HCT116 (cell line): ENCODE measurements around the gene FAM227B.

Source experiments
- EGR1 ChIP-seq: IDR thresholded peaks from 2 replicates; pipeline ENCODE4 v1.6.1; 2012; ENCODE audit warnings: low read depth
- EZH2phosphoT487 ChIP-seq: fragments of 200-600 bp; IDR thresholded peaks from 2 replicates; pipeline ENCODE4 v1.6.1; 2018; ENCODE audit warnings: antibody characterized with exemption, borderline replicate concordance
- POLR2A ChIP-seq: IDR thresholded peaks from 2 replicates; pipeline ENCODE4 v1.7.0; 2011; ENCODE audit warnings: borderline replicate concordance; ENCODE audit not compliant: insufficient read depth, insufficient read length; ENCODE audit errors: extremely low read depth
- SRF ChIP-seq: IDR thresholded peaks from 2 replicates; pipeline ENCODE4 v1.6.1; 2012; ENCODE audit warnings: low read depth
- YY1 ChIP-seq: IDR thresholded peaks from 2 replicates; pipeline ENCODE4 v1.6.1; 2011; ENCODE audit warnings: low read length, low read depth, moderate library complexity, mild to moderate bottlenecking; ENCODE audit not compliant: insufficient replicate concordance; ENCODE audit errors: extremely low read depth
- TF ChIP-seq, protein P1 (sequence below), 3 experiments: fragments of 200-600 bp in 1 of 3; sonication (generic) in 1 of 3; IDR thresholded peaks in 2 of 3; conservative IDR thresholded peaks in 1 of 3; 2 replicates each; pipeline ENCODE4 v1.5.1; 2012 to 2017; ENCODE audit warnings: low read depth in 2 of 3, low read length in 2 of 3, antibody characterized with exemption in 1 of 3, borderline replicate concordance in 1 of 3, control low read depth in 1 of 3, mild to moderate bottlenecking in 1 of 3, mixed read lengths in 1 of 3, mixed run types in 1 of 3, moderate library complexity in 1 of 3; ENCODE audit not compliant: insufficient read depth in 1 of 3
- TF ChIP-seq, protein P2 (sequence below): IDR thresholded peaks from 2 replicates; pipeline ENCODE4 v1.6.1; 2012
- TF ChIP-seq, protein P3 (sequence below): IDR thresholded peaks from 2 replicates; pipeline ENCODE4 v1.6.1; 2011; ENCODE audit warnings: mild to moderate bottlenecking, low read length, moderate library complexity; ENCODE audit not compliant: insufficient replicate concordance; ENCODE audit errors: extremely low read depth

DNA sequence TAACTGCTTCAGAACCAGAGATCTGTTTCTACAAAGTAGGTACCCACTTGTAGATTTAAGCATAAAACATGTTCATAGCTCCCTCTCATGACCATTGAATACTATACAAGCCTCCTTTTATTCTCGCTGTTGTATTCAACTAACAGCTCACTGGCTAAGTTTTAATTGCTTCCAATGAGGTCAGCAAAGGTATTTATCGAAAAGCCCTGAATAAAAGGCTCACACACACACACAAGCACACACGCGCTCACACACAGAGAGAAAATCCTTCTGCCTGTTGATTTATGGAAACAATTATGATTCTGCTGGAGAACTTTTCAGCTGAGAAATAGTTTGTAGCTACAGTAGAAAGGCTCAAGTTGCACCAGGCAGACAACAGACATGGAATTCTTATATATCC, 197.6 kb downstream of the FAM227B start, which contains the start of gene FGF7:
- TF ChIP-seq, protein P1, sequence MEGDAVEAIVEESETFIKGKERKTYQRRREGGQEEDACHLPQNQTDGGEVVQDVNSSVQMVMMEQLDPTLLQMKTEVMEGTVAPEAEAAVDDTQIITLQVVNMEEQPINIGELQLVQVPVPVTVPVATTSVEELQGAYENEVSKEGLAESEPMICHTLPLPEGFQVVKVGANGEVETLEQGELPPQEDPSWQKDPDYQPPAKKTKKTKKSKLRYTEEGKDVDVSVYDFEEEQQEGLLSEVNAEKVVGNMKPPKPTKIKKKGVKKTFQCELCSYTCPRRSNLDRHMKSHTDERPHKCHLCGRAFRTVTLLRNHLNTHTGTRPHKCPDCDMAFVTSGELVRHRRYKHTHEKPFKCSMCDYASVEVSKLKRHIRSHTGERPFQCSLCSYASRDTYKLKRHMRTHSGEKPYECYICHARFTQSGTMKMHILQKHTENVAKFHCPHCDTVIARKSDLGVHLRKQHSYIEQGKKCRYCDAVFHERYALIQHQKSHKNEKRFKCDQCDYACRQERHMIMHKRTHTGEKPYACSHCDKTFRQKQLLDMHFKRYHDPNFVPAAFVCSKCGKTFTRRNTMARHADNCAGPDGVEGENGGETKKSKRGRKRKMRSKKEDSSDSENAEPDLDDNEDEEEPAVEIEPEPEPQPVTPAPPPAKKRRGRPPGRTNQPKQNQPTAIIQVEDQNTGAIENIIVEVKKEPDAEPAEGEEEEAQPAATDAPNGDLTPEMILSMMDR (IDR thresholded peaks at IDR 0.05 in 2 of 3, conservative IDR thresholded peaks at IDR 0.05 in 1 of 3; ENCODE audit: borderline replicate concordance in 1 of 3, insufficient read depth in 1 of 3, low read depth in 2 of 3, low read length in 2 of 3): no peak
- TF ChIP-seq EZH2phosphoT487 (no peak), POLR2A (no peak), SRF (no peak), YY1 (no peak), EGR1 (no peak)
- TF ChIP-seq, protein P2, sequence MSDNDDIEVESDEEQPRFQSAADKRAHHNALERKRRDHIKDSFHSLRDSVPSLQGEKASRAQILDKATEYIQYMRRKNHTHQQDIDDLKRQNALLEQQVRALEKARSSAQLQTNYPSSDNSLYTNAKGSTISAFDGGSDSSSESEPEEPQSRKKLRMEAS: no peak
- TF ChIP-seq, protein P3, sequence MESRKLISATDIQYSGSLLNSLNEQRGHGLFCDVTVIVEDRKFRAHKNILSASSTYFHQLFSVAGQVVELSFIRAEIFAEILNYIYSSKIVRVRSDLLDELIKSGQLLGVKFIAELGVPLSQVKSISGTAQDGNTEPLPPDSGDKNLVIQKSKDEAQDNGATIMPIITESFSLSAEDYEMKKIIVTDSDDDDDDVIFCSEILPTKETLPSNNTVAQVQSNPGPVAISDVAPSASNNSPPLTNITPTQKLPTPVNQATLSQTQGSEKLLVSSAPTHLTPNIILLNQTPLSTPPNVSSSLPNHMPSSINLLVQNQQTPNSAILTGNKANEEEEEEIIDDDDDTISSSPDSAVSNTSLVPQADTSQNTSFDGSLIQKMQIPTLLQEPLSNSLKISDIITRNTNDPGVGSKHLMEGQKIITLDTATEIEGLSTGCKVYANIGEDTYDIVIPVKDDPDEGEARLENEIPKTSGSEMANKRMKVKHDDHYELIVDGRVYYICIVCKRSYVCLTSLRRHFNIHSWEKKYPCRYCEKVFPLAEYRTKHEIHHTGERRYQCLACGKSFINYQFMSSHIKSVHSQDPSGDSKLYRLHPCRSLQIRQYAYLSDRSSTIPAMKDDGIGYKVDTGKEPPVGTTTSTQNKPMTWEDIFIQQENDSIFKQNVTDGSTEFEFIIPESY: no peak
